Peyer's patch (tissue), 4 donors: ENCODE measurements around the gene SLC20A1. TPM values are rescaled to one million over a fixed set of nuclear protein-coding genes. Genes with fewer than 3 reads are reported as not detected.

ENCODE experiments used
- DNase-seq, 3 donors: peaks; one replicate each; pipeline ENCODE4 v3.0.0-alpha.2; 2017 to 2019
- H3K27ac ChIP-seq, 4 donors: fragments of 200-600 bp; sonication (generic); one replicate each; pipeline ENCODE4 v1.5.1; 2016 to 2019
- H3K27me3 ChIP-seq, 2 donors: fragments of 200-600 bp; sonication (generic); one replicate each; pipeline ENCODE4 v1.5.1; 2019
- H3K36me3 ChIP-seq, 3 donors: fragments of 200-600 bp; sonication (generic); one replicate each; pipeline ENCODE4 v1.5.1; 2016 to 2019
- H3K4me1 ChIP-seq, 4 donors: fragments of 200-600 bp; sonication (generic); one replicate each; pipeline ENCODE4 v1.5.1; 2016 to 2019
- H3K4me3 ChIP-seq, 4 donors: fragments of 200-600 bp; sonication (generic); 1 replicate in 3 of 4; 2 replicates in 1 of 4; pipeline ENCODE4 v1.5.1; 2016 to 2019; ENCODE audit warnings: mild to moderate bottlenecking in 1 of 4
- H3K9me3 ChIP-seq, 4 donors: fragments of 200-600 bp; sonication (generic); one replicate each; pipeline ENCODE4 v1.5.1; 2016 to 2019; ENCODE audit warnings: mild to moderate bottlenecking in 1 of 4
- CTCF ChIP-seq, 6 experiments: fragments of 450-650 bp in 4 of 6; fragments of 200-600 bp in 2 of 6; sonication (generic) in 1 of 6; IDR thresholded peaks; one replicate each; pipeline ENCODE4 v1.5.1; 2017 to 2019; ENCODE audit warnings: antibody characterized with exemption in 6 of 6, mild to moderate bottlenecking in 3 of 6, moderate library complexity in 1 of 6
- POLR2A ChIP-seq, 2 donors: fragments of 450-650 bp; IDR thresholded peaks; one replicate each; pipeline ENCODE4 v1.5.1; 2017; ENCODE audit warnings: antibody characterized with exemption in 2 of 2, mild to moderate bottlenecking in 2 of 2, moderate library complexity in 2 of 2
- total RNA-seq, 4 donors: library from RNA; depleted of rRNA; stranded (reverse); fragments of >200 nt; gene quantifications; one replicate each; pipeline ENCODE4 v1.1.0, GENCODE V29; 2016

Gene SLC20A1
- total RNA-seq: 100 to 1,000 TPM in 3 of 4 donors, 10 to 100 TPM in 1; 48.7 to 143 (median 122) TPM

GRCh38 chr2:112645310-112646101 lies at the start of gene SLC20A1:
Gene SLC20A1, plus strand, starts transcription at chr2:112645939. Its CDS starts 890 bp downstream, at chr2:112646829.
- Histone ChIP-seq H3K36me3 (peaks cover 0 to 31% (median 0%) of the 10 kb centered on the region in 3 donors), H3K27me3 (no peaks in the 10 kb centered on the region), H3K9me3 (no peaks in the 10 kb centered on the region), H3K27ac (peak within 1 kb of the TSS; percentile 94 to 99 (median 98)), H3K4me1 (peaks cover 0 to 45% (median 5%) of the 10 kb centered on the region in 4 donors), H3K4me3 (peak within 1 kb of the TSS; percentile 77 to 96 (median 86))
- peak; percentile 33 to 64 (median 48) for TF ChIP-seq CTCF (IDR thresholded peaks at IDR 0.05)
- peak; percentile 99 to 100 for TF ChIP-seq POLR2A (IDR thresholded peaks at IDR 0.05)
- DNase-seq: peak; percentile 94 to 99 (median 98)

GRCh38 chr2:112597537-112598322 lies 48.0 kb upstream of the SLC20A1 start:
- Histone ChIP-seq H3K27me3 (no peaks in the 10 kb centered on the region), H3K4me3 (no peak overlapping the region)

GRCh38 chr2:112600634-112601033 lies 45.1 kb upstream of the SLC20A1 start:
- no peak for DNase-seq
- Histone ChIP-seq H3K4me1 (no peaks in the 10 kb centered on the region), H3K36me3 (no peaks in the 10 kb centered on the region)

More at GRCh38 chr2:112597537-112598322, 48.0 kb upstream of the SLC20A1 start:
- H3K4me1 ChIP-seq: no peaks in the 10 kb centered on the region
- no peaks in the 10 kb centered on the region for H3K9me3 ChIP-seq
- no peak overlapping the region for H3K27ac ChIP-seq
- no peak for TF ChIP-seq CTCF (IDR thresholded peaks at IDR 0.05)
- TF ChIP-seq POLR2A (IDR thresholded peaks at IDR 0.05): no peak
- no peaks in the 10 kb centered on the region for H3K36me3 ChIP-seq
- no peak for DNase-seq

GRCh38 chr2:112601754-112602153 lies 44.0 kb upstream of the SLC20A1 start:
- H3K9me3 ChIP-seq: no peaks in the 10 kb centered on the region
- H3K4me3 ChIP-seq: no peak overlapping the region
- H3K27me3 ChIP-seq: no peaks in the 10 kb centered on the region
- H3K27ac ChIP-seq: no peak overlapping the region
- H3K4me1 ChIP-seq: peaks cover 0 to 7% (median 0%) of the 10 kb centered on the region in 4 donors
- no peak for DNase-seq
- no peaks in the 10 kb centered on the region for H3K36me3 ChIP-seq
- TF ChIP-seq POLR2A (IDR thresholded peaks at IDR 0.05): no peak

More at GRCh38 chr2:112600634-112601033, 45.1 kb upstream of the SLC20A1 start:
- H3K27ac ChIP-seq: no peak overlapping the region
- TF ChIP-seq POLR2A (IDR thresholded peaks at IDR 0.05) (no peak), CTCF (IDR thresholded peaks at IDR 0.05) (no peak)
- no peak overlapping the region for H3K4me3 ChIP-seq
- H3K9me3 ChIP-seq: no peaks in the 10 kb centered on the region
- no peaks in the 10 kb centered on the region for H3K27me3 ChIP-seq

- DNase-seq: no peak
- H3K27me3 ChIP-seq: no peaks in the 10 kb centered on the region
- TF ChIP-seq POLR2A (IDR thresholded peaks at IDR 0.05) (no peak), CTCF (IDR thresholded peaks at IDR 0.05) (no peak)
Observed at GRCh38 chr2:112602917-112603316, 42.8 kb upstream of the SLC20A1 start.

More at GRCh38 chr2:112602917-112603316, 42.8 kb upstream of the SLC20A1 start:
- H3K4me3 ChIP-seq: no peak overlapping the region
- no peak overlapping the region for H3K27ac ChIP-seq
- no peaks in the 10 kb centered on the region for H3K36me3 ChIP-seq
- H3K9me3 ChIP-seq: no peaks in the 10 kb centered on the region
- peaks cover 0 to 7% (median 0%) of the 10 kb centered on the region in 4 donors for H3K4me1 ChIP-seq
